KOPT-K1 (cell line): ENCODE data around the gene CRISP1.
"Not testable (repeated sequence)": the region's sequence is repeated elsewhere in the genome, so short reads cannot be mapped to it uniquely, and the experiment has no call there.

Experiments
- H3K27ac ChIP-seq: fragments of 200-600 bp; sonication (generic); 2 replicates; pipeline ENCODE4 v1.5.1; 2016; ENCODE audit warnings: antibody characterized with exemption, mild to moderate bottlenecking, low read depth, low read length; ENCODE audit not compliant: poor library complexity, severe bottlenecking
- H3K36me3 ChIP-seq: fragments of 200-600 bp; sonication (generic); 2 replicates; pipeline ENCODE4 v1.5.1; 2017; ENCODE audit warnings: antibody characterized with exemption, mild to moderate bottlenecking, low read length, moderate library complexity; ENCODE audit not compliant: insufficient read depth
- H3K9me3 ChIP-seq: fragments of 200-600 bp; sonication (generic); 2 replicates; pipeline ENCODE4 v1.5.1; 2017; ENCODE audit warnings: antibody characterized with exemption, low read length, mild to moderate bottlenecking; ENCODE audit not compliant: insufficient read depth, poor library complexity, severe bottlenecking

Gene CRISP1

DNA sequence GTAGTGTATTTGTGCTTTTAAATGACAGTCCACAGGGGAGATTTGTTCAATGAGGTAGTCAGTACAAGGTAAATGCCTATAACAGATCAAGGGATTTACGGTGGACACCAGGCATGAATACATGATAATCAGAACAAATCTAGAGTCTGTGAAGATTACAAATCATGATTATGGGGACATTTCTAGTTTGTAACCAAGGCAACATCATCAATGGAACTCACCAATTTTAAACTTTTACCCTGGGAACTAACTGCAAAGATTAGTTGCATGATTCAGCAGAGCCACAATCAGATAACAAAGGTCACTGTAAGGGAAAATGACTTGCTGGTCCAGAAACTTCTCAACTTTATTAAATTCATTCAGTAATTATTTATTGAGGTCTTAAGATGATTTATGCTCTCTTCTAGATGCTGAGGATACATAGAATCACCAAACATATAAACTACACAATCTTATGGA lies at the start of gene CRISP1:
Gene CRISP1 (minus strand): TSS at position 51 of the 459 bp plus-strand sequence. CDS start 9,135 bp downstream, outside the sequence.
- H3K27ac ChIP-seq: no peak within 1 kb of the TSS
- H3K36me3 ChIP-seq: no peaks in the 10 kb centered on the region
- no peaks in the 10 kb centered on the region for H3K9me3 ChIP-seq

DNA sequence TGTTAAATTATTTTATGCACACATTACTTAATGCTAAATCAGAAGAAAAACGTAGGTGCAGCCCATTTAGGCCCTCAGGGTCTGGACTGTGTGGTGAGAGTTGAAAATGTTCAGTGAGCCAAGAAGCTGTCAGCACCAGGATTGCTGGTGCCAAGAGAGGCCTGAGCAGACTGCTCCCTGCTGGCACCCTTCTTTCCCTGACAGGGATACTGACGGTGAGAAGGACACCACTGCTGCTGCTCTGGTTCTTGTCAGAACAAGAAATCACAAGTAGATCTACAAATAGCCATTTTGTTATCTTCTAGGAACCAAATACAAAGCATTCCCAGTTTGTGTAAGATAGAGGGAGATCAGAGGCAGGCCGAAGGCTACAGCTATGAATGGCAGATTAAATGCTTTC lies 48.7 kb upstream of the CRISP1 start:
- Histone ChIP-seq H3K27ac (no peak overlapping the region), H3K36me3 (no peaks in the 10 kb centered on the region), H3K9me3 (no peaks in the 10 kb centered on the region)

GRCh38 chr6:49913636-49914375 lies 47.5 kb upstream of the CRISP1 start:
- H3K36me3 ChIP-seq: no peaks in the 10 kb centered on the region
- no peak overlapping the region for H3K27ac ChIP-seq
- H3K9me3 ChIP-seq: no peaks in the 10 kb centered on the region

GRCh38 chr6:49912196-49912595 lies 45.9 kb upstream of the CRISP1 start:
- Histone ChIP-seq H3K36me3 (no peaks in the 10 kb centered on the region), H3K27ac (no peak overlapping the region), H3K9me3 (no peaks in the 10 kb centered on the region)

- Histone ChIP-seq H3K27ac (no peak overlapping the region), H3K9me3 (no peaks in the 10 kb centered on the region), H3K36me3 (no peaks in the 10 kb centered on the region)
Observed at GRCh38 chr6:49911252-49911651, 44.9 kb upstream of the CRISP1 start.

DNA sequence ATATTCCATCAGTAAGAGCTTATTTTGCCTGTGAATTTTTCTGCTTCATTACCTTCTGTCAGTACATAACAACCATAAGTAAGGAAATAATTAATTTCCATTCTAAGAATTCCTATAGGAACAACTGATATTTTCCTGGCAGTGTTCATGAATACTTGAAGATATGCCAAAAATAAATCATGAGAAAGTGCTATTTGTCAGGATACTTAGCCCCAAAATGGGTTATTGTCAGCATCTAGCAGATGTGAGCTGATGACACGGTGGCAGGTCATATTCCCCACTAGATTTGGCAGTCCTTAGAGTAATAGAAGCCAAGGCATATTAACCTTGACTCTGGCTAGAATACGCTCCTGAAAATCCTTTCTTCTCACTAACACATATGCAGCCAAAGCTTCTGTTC lies 43.2 kb upstream of the CRISP1 start:
- Histone ChIP-seq H3K9me3 (no peaks in the 10 kb centered on the region), H3K27ac (no peak overlapping the region)

DNA sequence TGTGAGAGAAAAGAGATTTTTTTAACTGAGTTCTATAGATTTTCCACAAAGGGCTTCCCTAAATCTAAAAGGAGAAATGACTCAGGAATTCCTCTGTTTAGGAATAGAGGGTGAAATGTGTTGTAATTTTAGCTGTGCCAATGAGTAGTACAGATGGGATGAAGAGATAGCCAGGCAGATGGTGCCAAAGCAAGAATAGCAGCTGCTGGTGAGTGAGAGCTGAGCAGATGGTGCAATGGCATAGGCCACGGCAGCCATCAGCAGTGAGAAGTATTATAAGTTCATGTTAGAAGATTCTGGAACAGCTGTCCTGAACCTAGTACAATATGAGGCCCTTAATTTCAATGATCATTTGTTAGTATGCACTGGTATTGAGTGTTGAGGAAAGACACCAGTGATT lies 40.2 kb upstream of the CRISP1 start:
- Histone ChIP-seq H3K27ac (no peak overlapping the region), H3K36me3 (no peaks in the 10 kb centered on the region), H3K9me3 (no peaks in the 10 kb centered on the region)

More for the DNA sequence above, 43.2 kb upstream of the CRISP1 start:
- no peaks in the 10 kb centered on the region for H3K36me3 ChIP-seq

GRCh38 chr6:49905296-49905695 lies 39.0 kb upstream of the CRISP1 start:
- Histone ChIP-seq H3K36me3 (no peaks in the 10 kb centered on the region), H3K27ac (no peak overlapping the region), H3K9me3 (no peaks in the 10 kb centered on the region)

- Histone ChIP-seq H3K27ac (no peak overlapping the region), H3K36me3 (no peaks in the 10 kb centered on the region), H3K9me3 (no peaks in the 10 kb centered on the region)
Observed at GRCh38 chr6:49902856-49903255, 36.5 kb upstream of the CRISP1 start.

DNA sequence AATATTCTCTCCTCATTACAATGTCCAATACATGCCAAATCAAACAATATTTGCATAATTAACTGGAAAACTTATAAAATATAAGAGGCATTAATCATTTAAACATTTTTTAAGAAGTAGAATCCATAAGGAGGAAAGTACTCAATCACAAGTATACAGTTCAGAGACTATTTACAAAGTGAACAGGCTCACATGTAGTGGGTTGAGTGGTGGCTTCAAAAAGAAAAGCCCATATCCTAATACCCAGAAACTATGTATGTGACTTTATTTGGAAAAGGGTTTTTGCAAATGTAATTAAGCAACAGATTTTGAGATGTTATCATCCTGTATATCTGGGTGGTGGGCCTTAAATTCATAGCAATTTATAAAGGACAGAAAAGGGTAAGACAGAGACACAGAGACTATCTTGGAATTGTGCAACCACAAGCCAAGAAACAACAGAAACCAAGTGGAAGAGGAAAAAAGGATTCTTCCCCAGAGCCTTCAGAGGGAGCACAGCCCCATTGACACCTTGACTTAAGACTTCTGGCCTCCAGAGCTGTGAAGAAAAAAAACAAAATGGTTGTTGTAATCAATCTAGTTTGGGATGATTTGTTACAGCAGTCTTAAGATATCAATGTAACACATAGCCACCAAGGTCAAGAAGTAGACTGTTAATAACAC lies 32.7 kb upstream of the CRISP1 start:
- Histone ChIP-seq H3K36me3 (no peaks in the 10 kb centered on the region), H3K27ac (no peak overlapping the region), H3K9me3 (no peaks in the 10 kb centered on the region)

- H3K36me3 ChIP-seq, H3K9me3 ChIP-seq, H3K27ac ChIP-seq: not testable (repeated sequence)
Observed at GRCh38 chr6:49895553-49895952, 29.2 kb upstream of the CRISP1 start.

- Histone ChIP-seq H3K27ac (no peak overlapping the region), H3K9me3 (no peaks in the 10 kb centered on the region), H3K36me3 (no peaks in the 10 kb centered on the region)
Observed at GRCh38 chr6:49892280-49892679, 25.9 kb upstream of the CRISP1 start.

- H3K9me3 ChIP-seq: no peaks in the 10 kb centered on the region
- no peaks in the 10 kb centered on the region for H3K36me3 ChIP-seq
- no peak overlapping the region for H3K27ac ChIP-seq
Observed at GRCh38 chr6:49890988-49891387, 24.7 kb upstream of the CRISP1 start.

DNA sequence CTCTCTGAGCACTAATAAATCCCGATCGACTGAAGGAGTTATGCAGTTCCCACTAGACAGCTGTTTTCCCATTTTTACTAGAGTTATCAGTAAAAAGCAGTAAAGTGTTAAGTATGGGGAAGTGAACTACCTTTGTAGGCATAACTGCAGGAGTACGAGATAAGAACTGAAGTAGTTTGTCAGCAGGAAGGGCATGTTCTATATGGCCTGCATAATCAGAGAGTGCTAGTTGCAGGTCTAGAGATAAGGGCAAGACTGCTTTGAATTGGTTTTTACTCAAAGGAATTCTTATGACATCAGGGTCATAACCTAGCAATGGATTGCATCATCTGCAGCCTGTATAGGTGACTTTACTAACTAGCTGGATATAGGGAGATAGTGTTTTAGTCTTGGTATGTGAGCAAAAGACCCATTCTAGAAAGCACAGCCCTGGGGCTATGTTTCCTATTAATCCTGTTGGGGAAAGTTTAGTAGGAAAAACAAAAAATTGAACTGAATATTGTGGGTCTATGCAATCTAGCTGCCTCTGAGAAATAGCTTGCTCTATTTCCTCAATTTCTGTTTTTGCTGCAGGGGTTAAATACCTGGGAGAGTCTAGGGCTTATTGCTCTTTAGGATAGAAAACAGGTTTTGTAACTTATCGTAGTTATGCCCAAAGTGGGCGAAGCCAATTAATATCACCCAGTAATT lies 22.6 kb upstream of the CRISP1 start:
- H3K36me3 ChIP-seq: no peaks in the 10 kb centered on the region
- no peaks in the 10 kb centered on the region for H3K9me3 ChIP-seq
- no peak overlapping the region for H3K27ac ChIP-seq

DNA sequence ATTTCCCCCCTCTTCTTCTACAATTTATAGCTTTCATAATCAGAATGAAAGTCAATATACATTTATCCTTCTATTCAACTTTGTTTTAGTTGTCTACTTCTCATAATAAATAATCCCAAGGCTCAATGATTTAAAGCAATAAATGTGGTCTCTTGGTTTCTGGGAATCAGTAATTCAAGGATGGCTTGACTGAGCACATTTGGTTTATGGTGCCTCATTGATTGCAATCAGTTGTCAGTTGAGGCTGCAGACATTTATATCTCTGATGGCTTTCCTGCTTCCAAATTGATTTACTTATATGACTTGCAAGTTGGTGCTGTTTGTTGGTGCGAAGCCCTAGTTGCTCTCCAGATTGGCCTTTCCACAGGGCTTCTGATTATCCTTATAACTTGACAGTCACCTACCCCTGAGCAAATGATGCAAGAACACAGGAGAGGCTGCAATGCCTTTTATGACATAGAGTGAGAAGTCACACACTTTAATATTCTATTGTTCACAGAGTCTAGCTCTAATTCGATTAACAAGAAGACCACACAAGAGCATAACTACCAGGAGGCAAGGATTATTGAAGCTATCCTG lies 2.7 kb upstream of the CRISP1 start:
- H3K9me3 ChIP-seq: no peaks in the 10 kb centered on the region
- no peaks in the 10 kb centered on the region for H3K36me3 ChIP-seq
- no peak overlapping the region for H3K27ac ChIP-seq
